ENCODE data around the gene SPTBN4.
"Not testable (repeated sequence)": the region's sequence is repeated elsewhere in the genome, so short reads cannot be mapped to it uniquely, and the experiment has no call there.

Gene SPTBN4

DNA sequence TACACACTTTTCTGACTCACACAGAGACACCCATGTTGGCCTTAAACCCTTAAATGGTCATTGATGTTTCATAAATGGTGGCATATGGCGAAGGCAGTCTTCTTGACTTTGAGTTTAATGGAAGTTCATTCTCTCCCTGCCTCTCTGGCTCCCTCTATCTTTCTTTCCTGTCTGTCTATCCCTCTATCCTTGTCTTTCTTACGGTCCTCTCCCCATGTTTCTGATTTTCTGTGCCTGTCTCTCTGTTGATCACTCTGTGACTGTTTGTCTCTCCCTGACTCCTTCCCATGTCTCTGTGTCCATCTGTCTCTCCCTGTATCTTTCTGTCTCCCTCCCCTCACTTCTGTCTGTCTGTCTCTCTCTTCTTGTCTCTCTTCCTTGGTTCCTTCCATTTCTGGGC lies 66.7 kb downstream of the SPTBN4 start:
- no peak for DNase-seq

DNA sequence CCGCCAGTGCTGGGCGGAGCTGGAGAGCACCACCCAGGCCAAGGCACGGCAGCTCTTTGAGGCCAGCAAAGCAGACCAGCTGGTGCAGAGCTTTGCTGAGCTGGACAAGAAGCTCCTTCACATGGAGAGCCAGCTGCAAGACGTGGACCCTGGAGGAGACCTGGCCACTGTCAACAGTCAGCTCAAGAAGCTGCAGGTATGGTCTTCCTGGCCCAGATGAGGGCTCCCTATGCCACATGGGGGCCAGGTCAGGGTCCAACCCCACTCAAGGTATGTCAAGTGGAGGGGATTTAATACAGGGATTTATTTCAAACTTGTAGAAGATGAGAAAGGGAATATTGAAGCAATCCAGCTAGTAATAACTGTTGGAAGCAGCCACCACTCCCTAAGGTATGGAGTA lies 67.3 kb downstream of the SPTBN4 start:
- DNase-seq = no peak

DNA sequence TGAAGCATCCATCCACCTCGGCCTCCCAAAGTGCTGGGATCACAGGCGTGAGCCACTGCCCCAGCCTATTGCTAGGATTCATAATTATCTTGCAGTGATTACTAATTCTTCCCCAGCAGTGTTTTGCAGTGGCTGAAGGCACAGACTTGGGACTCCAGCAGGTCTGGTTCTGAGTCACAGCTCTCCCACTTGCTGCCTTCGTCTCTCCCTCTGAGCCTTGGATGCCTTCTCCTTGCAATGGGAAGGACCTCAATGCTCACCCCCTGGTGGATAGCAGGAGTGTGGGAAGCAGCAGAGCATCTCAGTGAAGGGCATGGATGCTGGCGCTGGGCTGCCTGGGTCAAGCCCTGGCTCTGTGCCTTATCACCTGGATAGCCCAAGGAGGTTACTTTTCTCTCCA lies 72.3 kb downstream of the SPTBN4 start:
- no peak for DNase-seq

DNA sequence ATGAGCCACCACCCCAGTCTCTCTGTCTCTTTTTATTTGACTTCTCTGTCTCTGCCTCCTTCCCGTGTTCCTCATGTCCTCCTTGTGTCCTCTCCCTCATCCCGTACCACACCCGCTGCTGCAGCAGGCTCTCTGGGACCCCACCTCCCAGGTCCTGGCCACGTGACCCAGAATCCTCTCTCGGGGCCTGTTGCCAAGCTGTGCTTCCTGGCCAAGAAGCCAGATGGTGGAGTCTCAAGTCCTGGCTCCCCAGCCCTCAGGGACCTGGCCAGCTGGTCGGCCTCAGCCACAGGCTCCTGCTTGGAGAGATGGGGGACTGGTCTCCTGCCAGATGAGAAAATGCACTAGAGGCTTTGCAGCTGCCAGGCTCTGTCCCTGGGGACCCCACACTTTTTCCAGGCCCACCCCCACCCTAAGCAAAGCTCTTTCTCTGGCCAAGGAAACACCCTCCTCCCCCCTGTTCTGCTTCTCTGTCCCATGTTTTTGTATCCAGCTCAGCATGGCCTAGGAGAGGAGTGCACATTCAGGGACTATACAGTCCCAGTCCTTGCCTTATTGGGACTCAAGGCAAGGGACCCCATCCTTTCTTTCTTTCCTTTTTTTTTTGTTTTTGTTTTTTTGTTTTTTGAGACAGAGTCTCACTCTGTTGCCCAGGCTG lies 75.5 kb downstream of the SPTBN4 start:
- peak; percentile 100 for DNase-seq

DNA sequence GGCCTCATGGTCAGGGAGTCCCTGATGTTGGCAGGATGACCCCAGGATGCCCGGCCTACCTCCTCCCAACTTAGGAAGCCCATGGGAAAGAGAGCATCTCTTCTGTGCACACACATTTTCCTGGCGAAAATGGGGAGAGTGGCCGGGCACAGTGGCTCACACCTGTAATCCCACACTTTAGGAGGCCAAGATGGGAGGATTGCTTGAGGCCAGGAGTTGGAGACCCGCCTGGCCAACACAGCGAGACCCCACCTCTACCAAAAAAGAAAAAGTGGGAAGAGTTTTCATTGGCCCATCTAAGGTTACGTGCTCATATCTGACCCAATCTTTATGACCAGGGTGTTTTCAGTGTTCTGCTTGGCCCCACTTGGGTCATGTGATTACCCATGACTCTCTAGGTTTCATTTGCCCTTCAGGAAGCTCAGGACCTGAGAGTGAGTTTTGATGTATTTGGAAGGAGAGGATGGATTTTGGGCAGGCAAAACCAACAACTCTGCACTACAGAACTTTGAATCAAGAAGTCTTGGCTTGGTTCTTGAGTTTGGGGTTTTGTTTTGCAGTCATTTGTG lies 76.3 kb downstream of the SPTBN4 start:
- DNase-seq = no peak

DNA sequence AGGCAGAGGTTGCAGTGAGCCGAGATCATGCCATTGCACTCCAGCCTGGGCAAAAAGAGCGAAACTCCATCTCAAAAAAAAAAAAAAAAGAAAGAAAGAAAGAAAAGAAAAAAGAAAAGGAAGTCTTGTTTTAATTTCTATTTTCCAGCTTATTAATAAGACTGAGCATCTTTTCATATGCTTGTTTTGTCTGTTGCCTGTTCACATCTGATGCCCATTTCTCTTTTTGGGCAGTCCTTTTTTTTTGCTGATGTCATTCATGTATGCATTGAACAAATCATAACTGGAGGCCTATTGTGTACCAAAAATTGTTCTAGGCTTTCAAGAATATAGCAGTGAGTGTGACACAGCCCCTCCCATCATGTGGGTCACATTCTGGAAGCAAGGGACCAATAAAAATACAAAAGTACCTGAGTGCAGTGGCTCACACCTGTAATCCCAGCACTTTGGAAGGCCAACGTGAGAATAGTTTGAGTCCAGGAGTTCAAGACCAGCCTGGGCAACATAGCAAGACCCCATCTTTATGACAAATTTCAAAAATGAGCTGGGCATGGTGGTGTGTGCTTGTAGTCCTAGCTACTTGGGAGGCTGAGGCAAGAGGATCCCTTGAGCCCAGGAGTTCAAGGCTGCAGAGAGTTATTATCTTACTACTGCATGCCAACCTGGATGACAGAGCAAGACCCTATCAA lies 79.5 kb downstream of the SPTBN4 start:
- not testable (repeated sequence) for DNase-seq

DNA sequence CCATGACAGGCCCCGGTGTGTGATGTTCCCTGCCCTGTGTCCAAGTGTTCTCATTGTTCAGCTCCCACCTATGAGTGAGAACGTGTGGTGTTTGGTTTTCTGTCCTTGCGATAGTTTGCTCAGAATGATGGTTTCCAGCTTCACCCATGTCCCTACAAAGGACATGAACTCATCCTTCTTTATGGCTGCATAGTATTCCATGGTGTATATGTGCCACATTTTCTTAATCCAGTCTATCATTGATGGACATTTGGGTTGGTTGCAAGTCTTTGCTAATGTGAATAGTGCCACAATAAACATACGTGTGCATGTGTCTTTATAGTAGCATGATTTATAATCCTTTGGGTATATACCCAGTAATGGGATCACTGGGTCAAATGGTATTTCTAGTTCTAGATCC lies 80.4 kb downstream of the SPTBN4 start:
- DNase-seq = not testable (repeated sequence)

DNA sequence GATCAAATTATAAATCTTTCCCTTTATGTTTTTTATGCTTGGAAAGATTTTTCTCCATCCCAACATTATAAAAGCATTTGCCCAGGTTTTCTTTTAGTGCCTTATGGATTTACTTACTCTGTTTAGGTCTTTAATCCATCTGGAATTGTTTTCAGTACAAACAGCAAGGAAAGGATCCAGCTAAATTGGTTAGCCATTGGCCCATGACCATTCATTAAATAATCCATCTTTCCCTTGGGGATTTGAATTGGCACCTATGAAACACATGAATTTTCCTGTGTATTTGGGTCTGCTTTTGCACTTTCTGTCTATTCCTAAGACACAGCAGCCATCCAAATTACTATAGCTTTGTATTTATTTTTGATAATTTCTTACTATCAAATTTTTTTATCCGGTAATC lies 81.0 kb downstream of the SPTBN4 start:
- no peak for DNase-seq

DNA sequence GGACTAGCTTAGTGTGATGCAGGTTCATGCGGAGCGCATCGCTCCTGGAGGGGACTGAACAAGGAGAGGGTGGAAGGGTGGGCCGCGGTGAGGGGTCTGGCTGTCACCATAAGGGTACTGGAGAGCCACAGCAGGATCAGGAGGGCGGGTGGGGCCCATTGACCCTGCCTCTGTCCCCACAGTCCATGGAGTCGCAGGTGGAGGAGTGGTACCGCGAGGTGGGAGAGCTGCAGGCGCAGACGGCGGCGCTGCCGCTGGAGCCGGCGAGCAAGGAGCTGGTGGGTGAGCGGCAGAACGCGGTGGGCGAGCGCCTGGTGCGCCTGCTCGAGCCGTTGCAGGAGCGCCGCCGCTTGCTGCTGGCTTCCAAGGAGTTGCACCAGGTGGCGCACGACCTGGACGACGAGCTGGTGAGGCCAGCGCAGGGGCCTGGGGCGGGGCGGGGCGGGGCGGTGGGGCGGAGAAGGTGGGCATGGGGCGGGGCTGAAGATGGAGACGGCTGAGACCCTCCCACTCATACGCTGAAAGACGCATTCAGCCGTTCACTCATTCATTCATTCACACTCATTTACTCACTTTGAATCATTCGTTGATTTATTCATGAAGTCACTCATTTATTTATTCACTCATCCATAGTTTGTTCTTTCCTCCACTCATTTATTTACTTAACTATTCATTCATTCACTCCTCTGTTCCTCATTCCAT lies 82.4 kb downstream of the SPTBN4 start:
- DNase-seq = peak; percentile 90 to 91

DNA sequence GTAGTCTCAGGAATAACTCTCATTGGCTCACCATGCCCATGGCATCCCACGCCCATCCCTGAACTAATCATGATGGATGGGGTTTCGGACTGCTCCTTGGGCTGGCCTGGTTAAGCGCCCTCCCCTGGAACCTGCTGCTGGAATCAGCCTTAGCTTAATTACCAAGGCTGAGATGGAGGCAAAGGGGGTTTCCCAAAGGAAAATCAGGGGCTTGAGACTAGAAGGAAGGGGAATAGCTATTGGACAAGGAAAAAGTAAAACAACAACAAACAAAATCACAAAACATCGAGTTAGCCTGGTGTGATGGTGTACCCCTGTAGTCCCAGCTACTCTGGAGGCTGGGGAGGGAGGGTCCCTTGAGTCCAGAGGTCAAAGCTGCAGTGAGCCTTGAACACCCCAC lies 84.2 kb downstream of the SPTBN4 start:
- DNase-seq = no peak

DNA sequence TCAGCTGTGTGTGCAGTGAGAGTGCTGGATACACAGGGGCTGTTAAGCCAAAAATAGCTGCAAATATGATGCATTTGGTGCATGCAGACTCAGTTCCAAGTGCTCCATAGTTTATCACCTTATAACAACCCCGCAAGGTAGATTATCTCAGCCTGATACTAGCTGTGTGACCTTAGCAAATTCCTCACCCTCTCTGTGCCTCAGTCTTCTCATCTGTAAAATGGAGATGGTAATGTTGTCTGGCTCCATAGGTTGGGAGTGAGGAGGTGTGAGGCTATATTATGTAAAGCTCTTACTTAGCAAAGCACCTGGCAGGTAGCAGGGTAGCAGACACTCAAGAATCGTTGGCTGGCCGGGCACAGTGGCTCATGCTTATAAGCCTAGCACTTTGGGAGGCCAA lies 86.0 kb downstream of the SPTBN4 start:
- DNase-seq = no peak

DNA sequence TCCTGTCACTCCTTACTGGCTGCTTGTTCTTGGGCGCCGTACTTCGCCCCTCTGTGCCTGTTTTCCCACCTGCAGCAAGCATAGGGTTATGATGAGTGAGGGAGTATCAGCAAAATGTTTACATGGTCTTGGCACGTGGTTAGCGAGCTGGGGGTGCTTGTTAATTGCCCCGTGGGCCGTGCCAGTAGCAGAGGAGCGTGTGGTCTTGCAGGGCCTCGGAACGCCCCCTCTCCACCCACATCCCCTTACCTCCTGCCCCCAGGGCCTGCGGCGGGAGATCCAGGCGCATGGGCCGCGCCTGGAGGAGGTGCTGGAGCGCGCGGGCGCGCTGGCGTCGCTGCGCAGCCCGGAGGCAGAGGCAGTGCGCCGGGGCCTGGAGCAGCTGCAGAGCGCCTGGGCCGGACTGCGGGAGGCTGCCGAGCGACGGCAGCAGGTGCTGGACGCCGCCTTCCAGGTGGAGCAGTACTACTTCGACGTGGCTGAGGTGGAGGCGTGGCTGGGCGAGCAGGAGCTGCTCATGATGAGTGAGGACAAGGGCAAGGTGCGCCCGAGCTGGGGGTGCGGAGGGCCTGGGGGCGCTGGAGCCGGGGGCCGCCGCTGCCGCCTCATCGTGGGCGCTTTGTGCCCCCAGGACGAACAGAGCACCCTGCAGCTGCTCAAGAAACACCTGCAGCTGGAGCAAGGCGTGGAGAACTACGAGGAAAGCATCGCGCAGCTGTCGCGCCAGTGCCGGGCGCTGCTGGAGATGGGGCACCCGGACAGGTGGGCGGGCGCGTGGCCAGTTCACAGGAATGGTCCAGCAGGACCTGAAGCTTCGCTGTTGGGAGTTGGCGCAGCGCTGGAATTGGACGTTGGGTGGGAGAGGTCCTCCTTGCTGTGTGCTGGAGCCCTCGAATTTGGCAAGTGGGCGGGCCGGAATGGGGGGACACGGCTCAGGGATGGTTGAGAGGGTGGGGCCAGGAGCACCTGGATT lies 87.4 kb downstream of the SPTBN4 start:
- DNase-seq = no peak

DNA sequence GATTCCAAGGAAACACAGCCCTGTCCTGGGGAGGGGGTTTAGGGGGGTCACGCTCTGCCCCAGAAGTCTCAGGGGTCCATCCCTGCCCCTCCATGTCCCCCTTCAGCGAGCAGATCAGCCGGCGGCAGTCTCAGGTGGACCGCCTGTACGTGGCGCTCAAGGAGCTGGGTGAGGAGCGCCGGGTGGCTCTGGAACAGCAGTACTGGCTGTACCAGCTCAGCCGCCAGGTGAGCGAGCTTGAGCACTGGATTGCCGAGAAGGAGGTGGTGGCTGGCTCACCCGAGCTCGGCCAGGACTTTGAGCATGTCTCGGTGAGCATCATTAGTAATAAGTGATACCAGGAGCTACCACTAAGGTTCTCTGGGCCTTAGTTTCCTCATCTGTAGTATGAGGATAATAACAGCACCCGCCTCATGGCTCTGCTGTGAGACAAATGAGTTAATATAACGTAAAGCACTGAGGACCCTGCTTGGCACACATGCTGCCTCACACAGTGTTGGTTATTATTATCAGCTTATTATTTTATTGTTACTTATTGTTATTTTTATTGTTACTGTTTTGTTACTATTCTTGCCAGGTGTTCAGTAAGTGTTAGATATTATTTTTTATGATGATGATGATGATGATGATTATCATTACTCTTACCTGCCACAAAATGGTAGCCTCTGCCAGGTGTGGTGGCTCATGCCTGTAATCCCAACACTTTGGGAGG lies 89.3 kb downstream of the SPTBN4 start:
- no peak for DNase-seq

DNA sequence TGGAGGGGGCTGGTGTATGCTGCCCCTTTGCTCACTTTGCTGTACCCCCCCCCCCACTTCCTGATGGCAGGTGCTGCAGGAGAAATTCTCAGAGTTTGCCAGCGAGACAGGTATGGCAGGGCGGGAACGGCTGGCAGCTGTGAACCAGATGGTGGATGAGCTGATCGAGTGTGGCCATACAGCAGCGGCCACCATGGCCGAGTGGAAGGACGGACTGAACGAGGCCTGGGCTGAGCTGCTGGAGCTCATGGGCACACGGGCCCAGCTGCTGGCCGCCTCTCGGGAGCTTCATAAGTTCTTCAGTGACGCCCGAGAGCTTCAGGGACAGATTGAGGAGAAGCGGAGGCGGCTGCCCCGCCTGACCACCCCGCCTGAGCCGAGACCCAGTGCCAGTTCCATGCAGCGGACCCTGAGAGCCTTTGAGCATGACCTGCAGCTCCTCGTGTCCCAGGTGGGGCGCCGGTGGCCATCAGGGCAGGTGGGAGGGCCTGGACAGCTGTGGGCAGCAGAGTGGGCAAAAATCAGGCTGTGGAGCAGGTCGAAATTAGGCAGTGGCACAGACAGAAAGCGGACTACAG lies 90.2 kb downstream of the SPTBN4 start:
- peak in 1 of 2 experiments; percentile 52 for DNase-seq

DNA sequence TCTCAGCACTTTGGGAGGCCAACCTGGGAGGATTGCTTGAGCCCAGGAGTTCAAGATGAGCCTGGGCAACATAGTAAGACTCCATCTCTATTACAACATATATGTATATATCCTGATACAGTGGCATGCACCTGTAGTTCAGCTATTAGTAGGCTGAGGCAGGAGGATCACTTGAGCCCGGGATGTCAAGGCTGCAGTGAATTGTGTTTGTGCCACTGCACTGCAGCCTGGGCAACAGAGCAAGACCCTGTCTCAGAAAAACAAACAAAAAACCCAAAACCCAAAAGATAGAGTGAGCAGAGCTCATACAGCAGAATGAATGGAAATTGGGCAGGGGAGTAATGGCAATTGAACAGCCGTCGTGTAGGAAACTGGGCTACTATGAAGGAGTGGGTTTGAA lies 92.6 kb downstream of the SPTBN4 start:
- DNase-seq = no peak

DNA sequence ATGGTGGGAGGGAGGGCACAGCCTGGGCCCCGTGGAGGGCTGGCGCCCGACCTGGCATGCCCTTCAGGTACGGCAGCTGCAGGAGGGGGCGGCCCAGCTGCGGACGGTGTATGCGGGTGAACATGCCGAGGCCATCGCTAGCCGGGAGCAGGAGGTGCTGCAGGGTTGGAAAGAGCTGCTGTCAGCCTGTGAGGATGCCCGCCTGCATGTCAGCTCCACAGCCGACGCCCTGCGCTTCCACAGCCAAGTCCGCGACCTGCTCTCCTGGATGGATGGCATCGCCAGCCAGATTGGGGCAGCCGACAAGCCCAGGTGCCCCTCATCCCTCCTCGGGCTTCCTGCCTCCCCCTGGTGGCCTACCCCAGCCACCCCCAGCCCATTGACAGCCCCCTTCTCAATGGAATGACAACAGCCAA lies 93.3 kb downstream of the SPTBN4 start:
- peak; percentile 60 to 83 for DNase-seq

DNA sequence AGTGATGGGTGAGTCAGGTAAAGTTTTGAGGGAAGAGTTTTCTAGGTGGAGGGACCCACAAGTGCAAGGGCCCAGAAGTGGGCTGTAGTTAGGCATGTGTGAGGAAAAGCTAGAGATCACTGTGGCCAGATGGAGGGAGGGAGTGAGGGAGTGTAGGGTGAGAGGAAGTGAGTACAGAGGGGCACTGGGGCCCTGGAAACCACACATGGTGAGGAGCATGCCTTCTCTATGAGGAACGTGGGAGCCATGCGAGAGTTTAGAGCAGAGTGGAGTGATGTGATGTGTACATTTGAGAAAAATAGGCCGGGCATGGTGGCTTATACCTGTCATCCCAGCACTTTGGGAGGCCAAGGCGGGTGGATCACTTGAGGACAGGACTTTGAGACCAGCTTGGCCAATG lies 95.1 kb downstream of the SPTBN4 start:
- peak in 1 of 2 experiments; percentile 28 for DNase-seq

DNA sequence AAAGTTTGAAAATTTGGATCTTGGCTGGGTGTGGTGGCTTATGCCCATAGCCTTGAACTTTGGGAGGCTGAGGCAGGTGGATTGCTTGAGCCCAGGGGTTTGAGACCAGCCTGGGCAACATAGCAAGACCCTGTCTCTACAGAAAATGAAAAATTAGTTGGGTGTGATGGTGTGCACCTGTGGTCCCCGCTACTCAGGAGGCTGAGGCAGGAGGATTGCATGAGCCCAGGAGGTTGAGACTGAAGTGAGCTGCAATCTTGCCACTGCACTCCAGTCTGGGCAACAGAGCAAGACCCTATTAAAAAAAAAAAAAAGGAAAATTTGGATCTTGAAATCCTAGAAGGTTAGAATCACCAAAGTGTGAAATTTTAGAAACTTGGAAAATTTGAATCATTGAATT lies 97.7 kb downstream of the SPTBN4 start:
- DNase-seq = not testable (repeated sequence)

DNA sequence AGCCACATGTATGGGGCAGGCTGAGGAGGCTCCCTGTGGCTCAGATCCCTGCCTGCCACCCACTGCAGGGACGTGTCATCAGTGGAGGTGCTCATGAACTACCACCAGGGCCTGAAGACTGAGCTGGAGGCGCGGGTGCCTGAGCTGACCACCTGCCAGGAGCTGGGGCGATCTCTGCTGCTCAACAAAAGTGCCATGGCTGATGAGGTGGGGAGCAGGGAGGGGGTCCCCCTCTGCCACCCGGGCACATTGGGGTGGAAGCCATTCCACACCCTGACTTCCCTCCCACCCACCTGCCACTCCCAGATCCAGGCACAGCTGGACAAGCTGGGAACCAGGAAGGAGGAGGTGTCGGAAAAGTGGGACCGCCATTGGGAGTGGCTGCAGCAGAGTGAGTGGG lies 98.6 kb downstream of the SPTBN4 start:
- DNase-seq = no peak

DNA sequence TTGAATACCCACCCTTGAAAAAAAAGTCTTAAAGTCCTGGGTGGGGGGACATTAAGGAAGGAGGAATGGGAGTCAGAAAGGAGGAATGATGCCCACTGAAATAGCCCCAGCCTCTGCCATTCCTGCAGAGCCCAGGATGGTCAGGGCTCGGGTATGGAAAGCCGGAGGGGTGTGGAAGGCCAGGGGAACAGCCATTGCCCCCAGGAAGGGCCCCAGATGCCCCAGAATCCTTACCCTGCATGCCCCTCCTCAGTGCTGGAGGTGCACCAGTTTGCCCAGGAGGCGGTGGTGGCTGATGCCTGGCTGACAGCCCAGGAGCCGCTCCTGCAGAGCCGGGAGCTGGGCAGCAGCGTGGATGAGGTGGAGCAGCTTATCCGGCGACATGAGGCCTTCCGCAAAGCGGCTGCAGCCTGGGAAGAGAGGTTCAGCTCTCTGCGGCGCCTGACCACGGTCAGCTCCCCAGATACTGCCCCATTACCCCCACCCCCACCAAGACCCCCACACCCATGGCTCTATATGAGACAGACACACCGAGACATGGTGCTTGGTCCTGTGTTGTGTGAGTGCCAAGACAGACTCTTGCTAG lies 99.2 kb downstream of the SPTBN4 start:
- no peak for DNase-seq
